NCI-H526 (cell line): ENCODE results near the gene FLNA.
"Not testable (repeated sequence)": the region's sequence is repeated elsewhere in the genome, so short reads cannot be mapped to it uniquely, and the experiment has no call there.

Experiments used
- DNase-seq, 2 experiments: peaks; one replicate each; lab custom pipeline; 2025; lab: John Stamatoyannopoulos, UW

The FLNA gene

GRCh38 chrX:154399527-154400368, 25.3 kb upstream of the FLNA start:
- no peak for DNase-seq

- peak; percentile 81 to 95 for DNase-seq
Measured at GRCh38 chrX:154398668-154399526, 24.5 kb upstream of the FLNA start.

GRCh38 chrX:154397888-154398667, 23.6 kb upstream of the FLNA start, which contains the start of gene RPL10:
RPL10 (plus strand) TSS chrX:154398377; CDS start chrX:154398520, 143 bp downstream.
- peak; percentile 98 to 99 for DNase-seq

DNA sequence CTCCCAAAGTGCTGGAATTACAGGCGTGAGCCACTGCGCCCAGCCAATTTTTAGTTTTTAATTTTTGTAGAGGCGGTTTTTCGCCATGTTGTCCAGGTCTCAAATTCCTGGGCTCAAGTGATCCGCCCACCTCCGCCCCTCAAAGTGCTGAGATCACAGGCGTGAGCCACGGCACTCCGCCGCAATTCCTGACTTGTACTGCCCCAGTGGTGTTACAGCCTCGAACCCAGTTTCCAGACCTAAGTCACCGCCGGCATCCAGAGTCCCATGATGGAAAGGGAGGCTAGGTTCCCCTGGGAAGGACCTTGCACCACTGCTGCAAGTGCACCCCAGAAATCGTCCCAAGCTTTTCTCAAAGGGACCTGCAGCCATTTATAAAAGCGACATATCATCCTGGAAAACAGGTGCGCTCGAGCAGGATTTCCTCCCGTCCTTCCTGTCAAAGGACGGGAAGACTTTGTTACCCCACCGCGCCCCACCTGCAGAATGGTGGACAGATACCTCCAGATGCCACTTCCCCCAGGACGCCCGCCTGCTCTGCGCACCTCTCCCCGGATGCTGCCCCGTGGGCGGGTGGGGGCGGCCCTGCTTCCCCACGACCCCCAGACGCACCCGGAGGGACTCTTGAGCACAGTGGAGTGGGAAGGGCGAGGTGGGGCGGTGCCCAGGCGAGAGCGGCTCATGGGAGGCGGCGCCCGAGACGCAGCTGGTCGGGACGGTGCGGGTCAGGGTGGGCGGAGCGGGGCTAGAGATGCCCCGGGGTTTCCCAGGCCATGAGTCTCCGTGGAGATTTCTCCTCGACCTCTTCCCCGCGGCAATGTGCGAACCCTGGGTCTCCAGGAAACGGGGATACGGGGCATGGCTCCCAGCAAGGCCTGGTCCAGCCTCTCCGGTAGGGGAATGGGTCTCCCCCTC, 22.8 kb upstream of the FLNA start:
- DNase-seq, result peak; percentile 63 to 93

- not testable (repeated sequence) for DNase-seq
Measured at GRCh38 chrX:154396363-154396762, 21.9 kb upstream of the FLNA start.

DNA sequence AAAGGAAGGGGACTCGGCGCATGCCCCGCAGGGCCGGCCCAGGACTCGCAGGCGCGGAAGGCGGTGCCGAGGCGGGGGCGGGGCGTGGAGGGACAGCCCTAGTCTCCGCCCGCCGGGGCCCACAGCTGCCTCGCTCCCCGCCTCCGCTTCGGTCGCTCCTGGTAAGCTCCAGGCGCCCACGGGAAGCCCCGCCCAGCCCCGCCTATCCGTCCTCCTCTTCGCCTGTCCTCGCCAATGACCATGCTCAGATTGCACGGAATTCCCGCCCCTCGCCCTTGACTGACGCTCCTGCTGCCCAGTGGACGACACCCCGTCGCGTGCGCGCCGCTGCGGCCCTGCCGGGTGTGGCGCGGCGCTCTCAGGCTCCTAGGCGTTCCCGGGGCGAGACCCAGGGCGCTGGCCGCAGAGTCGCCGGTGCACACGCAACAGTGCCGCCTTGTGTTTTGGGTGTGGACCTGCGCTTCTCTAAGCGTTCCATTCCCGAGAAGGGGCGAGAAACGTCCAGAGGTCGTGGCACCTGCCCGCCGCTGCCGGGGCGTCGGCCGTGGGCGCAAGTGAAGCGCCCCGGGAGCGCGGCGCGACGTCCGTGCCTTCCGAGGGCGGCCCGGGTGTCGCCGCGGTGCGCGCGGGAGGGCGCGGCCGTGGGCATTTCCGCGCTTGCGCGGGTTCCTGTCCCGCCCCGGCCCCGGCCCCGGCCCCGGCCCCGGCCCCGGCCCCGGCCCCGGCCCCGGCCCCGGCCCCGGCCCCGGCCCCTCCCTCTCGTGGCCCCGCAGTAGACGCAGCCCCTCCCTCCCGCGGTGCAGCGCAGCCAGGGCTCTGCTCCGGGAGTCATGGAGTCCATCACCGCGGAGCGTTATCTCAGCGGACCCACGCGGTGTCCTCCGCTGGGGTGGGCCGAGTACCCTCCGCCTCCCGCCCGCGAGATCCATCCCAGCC, 15.6 kb upstream of the FLNA start:
- not testable (repeated sequence) for DNase-seq

- DNase-seq, result not testable (repeated sequence)
Measured at GRCh38 chrX:154388649-154389048, 14.2 kb upstream of the FLNA start.

GRCh38 chrX:154388094-154388493, 13.7 kb upstream of the FLNA start:
- DNase-seq, result not testable (repeated sequence)

GRCh38 chrX:154384284-154384892, 10.0 kb upstream of the FLNA start:
- DNase-seq, result no peak

- DNase-seq, result no peak
Measured at GRCh38 chrX:154383359-154384283, 9.2 kb upstream of the FLNA start.

DNA sequence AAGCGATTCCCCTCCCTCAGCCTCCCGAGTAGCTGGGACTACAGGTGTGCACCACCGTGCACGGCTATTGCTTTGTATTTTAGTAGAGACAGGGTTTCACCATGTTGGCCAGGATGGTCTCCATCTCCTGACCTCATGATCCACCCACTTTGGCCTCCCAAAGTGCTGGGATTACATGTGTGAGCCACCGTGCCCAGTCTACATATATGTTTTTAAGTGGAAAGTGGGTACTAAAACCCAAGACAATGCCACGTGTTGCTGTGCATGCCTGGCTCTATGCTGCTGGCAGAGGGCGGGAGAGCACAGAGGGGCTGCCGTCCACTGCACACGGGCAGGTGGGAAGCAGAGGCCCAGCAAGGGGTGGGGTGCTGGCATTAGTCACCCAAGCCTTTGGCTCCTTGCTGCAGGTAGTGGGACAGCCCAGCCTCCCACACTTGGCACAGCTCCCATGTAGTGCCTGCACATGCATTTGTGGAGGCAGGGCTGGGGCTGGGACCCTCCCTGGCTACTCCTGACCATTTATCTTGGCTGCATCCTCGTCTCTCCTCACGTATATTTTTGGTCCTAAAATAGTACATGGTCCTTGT, 8.1 kb upstream of the FLNA start:
- DNase-seq, result no peak

GRCh38 chrX:154381271-154381670, 6.8 kb upstream of the FLNA start:
- DNase-seq, result no peak

- no peak for DNase-seq
Measured at GRCh38 chrX:154380787-154381186, 6.4 kb upstream of the FLNA start.

GRCh38 chrX:154380153-154380552, 5.7 kb upstream of the FLNA start:
- DNase-seq, result no peak

DNA sequence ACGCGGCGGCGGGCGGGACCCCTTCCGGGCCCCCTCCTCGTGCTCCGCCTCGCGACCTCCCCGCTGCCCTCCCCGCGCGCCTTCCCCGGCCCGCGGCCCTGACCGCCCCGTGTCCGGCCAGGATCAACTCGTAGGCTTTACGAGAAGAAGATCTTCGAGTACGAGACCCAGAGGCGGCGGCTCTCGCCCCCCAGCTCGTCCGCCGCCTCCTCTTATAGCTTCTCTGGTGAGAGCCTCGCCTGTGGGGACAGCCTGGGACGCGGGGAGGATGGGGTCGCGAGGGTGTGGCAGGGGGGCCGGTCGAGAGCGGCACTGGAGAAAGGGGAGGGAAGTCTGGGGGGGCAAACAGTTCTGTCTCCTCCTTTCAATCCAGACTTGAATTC, 5.1 kb upstream of the FLNA start:
- DNase-seq, result peak in 1 of 2 experiments; percentile 62

DNA sequence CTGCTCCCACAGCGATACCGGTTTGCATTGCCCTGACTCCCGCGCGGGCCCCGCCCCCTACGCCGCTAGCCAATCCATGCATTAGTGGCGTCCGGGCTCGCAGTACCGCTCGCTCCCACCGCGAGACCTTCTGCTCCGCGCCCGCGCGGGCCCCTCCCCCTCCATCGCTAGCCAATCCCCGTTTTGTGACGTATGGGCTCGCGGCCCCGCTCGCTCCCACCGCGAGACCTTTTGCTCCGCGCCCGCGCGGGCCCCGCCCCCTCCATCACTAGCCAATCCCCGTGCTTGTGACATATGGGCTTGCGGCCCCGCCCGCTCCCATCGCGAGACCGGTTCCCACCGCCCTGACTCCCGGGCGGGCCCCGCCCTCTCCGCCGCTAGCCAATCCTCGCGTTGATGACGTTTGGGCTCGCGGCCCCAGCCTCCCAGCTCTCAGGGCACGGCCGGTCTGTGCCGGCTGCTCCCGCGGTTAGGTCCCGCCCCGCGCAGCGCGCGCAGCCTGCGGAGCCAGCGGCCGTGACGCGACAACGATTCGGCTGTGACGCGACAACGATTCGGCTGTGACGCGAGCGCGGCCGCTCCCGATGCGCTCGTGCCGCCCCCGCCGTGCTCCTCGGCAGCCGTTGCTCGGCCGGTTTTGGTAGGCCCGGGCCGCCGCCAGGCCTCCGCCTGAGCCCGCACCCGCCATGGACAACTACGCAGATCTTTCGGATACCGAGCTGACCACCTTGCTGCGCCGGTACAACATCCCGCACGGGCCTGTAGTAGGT, 4.5 kb upstream of the FLNA start, which contains the start of gene EMD:
EMD (plus strand) TSS at position 497 of the 770 bp plus-strand sequence; CDS start at position 687, 190 bp downstream.
- DNase-seq, result peak; percentile 100
